A673 (cell line): ENCODE measurements around the gene ACTR5. TPM values are rescaled to one million over a fixed set of nuclear protein-coding genes. Genes with fewer than 3 reads are reported as not detected.

Experiments
- BruUV-seq: library from RNA; stranded (reverse); fragments of 400-500 nt; replicated peaks from 2 replicates; lab custom pipeline; 2021; lab: Mats Ljungman, UMichigan
- CTCF ChIA-PET: fragments of 300-600 bp; sonication (Branson Sonifier 250); formaldehyde crosslinking; loops from one replicate; lab custom pipeline; 2022; ENCODE audit warnings: antibody characterized with exemption; lab: Charles Lee
- POLR2A ChIA-PET: fragments of 300-600 bp; sonication (Branson Sonifier 250); formaldehyde crosslinking; loops from one replicate; lab custom pipeline; 2022; ENCODE audit warnings: antibody characterized with exemption; ENCODE audit not compliant: low non-redundant PET; lab: Charles Lee
- DNase-seq: peaks from one replicate; pipeline ENCODE4 v3.0.0-alpha.2; 2015; ENCODE audit warnings: low spot score
- H3K27ac ChIP-seq: fragments of 200-600 bp; sonication (generic); 2 replicates; pipeline ENCODE4 v1.5.1; 2016; ENCODE audit warnings: mixed run types, low read depth, mild to moderate bottlenecking, mixed read lengths, antibody characterized with exemption, low read length; ENCODE audit not compliant: poor library complexity, severe bottlenecking
- H3K27me3 ChIP-seq: fragments of 200-600 bp; sonication (generic); replicated peaks from 2 replicates; pipeline ENCODE4 v1.6.1; 2017; ENCODE audit warnings: mixed run types, low read depth, mild to moderate bottlenecking, mixed read lengths, antibody characterized with exemption, low read length; ENCODE audit not compliant: insufficient read depth, poor library complexity
- H3K36me3 ChIP-seq: fragments of 200-600 bp; sonication (generic); 2 replicates; pipeline ENCODE4 v1.6.1; 2016; ENCODE audit warnings: mixed run types, mild to moderate bottlenecking, mixed read lengths, antibody characterized with exemption, low read length; ENCODE audit not compliant: insufficient read depth, poor library complexity, severe bottlenecking
- H3K4me1 ChIP-seq: fragments of 200-600 bp; sonication (generic); 2 replicates; pipeline ENCODE4 v1.6.1; 2017; ENCODE audit warnings: mixed run types, mild to moderate bottlenecking, mixed read lengths, antibody characterized with exemption, low read length; ENCODE audit not compliant: insufficient read depth, poor library complexity, severe bottlenecking
- H3K4me3 ChIP-seq: fragments of 200-600 bp; sonication (generic); 2 replicates; pipeline ENCODE4 v1.5.1; 2016; ENCODE audit warnings: low read depth, mixed run types, mild to moderate bottlenecking, mixed read lengths, low read length; ENCODE audit not compliant: poor library complexity, severe bottlenecking
- H3K9me3 ChIP-seq: fragments of 200-600 bp; sonication (generic); 2 replicates; pipeline ENCODE4 v1.6.1; 2016; ENCODE audit warnings: mixed run types, low read depth, mild to moderate bottlenecking, mixed read lengths, antibody characterized with exemption, low read length; ENCODE audit not compliant: poor library complexity, severe bottlenecking
- CTCF ChIP-seq: fragments of 300-800, 200-600 bp; sonication (generic); conservative IDR thresholded peaks from 2 replicates; pipeline ENCODE4 v1.5.1; 2017; ENCODE audit warnings: low read depth, mild to moderate bottlenecking, antibody characterized with exemption, low read length, moderate library complexity, mixed read lengths
- EZH2 ChIP-seq: fragments of 200-600 bp; sonication (generic); IDR thresholded peaks from 2 replicates; pipeline ENCODE4 v1.6.1; 2017; ENCODE audit warnings: borderline replicate concordance, low read depth, mild to moderate bottlenecking, mixed read lengths, antibody characterized with exemption, low read length; ENCODE audit not compliant: poor library complexity, severe bottlenecking
- intact Hi-C: fragments of 100-400 bp; cut with micrococcal nuclease; formaldehyde crosslinking; loops from one replicate; pipeline ENCODE4 v1.10.0; 2022; ENCODE audit not compliant: unreplicated experiment
- total RNA-seq: library from RNA; stranded (reverse); gene quantifications from 2 replicates; pipeline ENCODE4 v1.2.3, GENCODE V29; 2021

The ACTR5 gene
- total RNA-seq, 1 experiment from 2014 or later, result 11.5 TPM

GRCh38 chr20:38724626-38725147 is 23.6 kb upstream of the ACTR5 start:
- intact Hi-C loops, result no loop called here
- Histone ChIP-seq H3K36me3 (no peaks in the 10 kb centered on the region), H3K9me3 (no peaks in the 10 kb centered on the region), H3K27ac (no peak overlapping the region), H3K27me3 (peaks cover 100% of the 10 kb centered on the region), H3K4me3 (peak overlapping the region; percentile 17), H3K4me1 (no peaks in the 10 kb centered on the region)
- ChIA-PET POLR2A (no interaction called here), CTCF (no interaction called here)
- no peak for DNase-seq
- no TSS peak for BruUV-seq
- TF ChIP-seq EZH2 (peak; percentile 73), CTCF (no peak)

DNA sequence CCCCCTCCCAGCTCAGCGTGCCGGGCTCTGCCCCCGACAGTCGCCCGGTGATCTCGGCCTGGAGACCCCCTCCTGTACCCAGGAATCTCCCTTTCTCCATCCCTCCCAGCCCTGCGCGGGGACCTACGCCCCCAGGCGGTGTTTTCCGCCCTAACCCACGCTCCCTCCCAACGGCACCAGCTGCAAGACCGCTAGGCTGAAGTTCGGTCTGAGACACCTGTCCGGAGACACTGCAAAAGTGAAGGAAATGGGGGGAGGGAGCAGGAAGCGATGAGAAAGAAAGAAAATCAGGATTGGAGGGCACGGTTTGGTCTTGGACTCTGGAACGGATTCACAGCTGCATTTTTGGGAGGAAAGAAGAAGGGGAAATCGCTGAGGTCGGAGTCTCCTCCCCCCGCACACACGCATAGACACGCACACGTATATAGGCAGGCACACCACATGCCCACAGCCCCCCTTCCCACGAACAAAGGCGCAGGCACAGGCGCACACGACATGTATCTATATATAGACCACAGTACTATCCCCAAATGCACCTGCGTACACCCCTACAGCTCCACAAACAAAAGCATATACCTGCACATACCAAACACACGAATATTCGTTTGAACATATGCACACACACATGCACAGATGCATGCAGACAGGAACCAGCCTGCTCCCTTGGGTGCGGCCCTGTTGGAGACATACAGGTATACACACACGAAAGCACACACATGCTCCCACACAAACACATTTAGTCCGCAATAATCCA is 22.9 kb upstream of the ACTR5 start:
- Histone ChIP-seq H3K4me1 (no peaks in the 10 kb centered on the region), H3K9me3 (no peaks in the 10 kb centered on the region), H3K36me3 (no peaks in the 10 kb centered on the region), H3K27ac (no peak overlapping the region), H3K4me3 (no peak overlapping the region), H3K27me3 (peaks cover 100% of the 10 kb centered on the region)
- POLR2A ChIA-PET, result no interaction called here
- peak; percentile 43 for TF ChIP-seq EZH2
- no peak for TF ChIP-seq CTCF
- no TSS peak for BruUV-seq
- intact Hi-C loops, result no loop called here
- no peak for DNase-seq
- CTCF ChIA-PET, result interaction anchor here (1.2 kb wide), 1 partner anchor 169 kb away, joined by 3 read pairs; no protein-coding TSS in a partner anchor

- Histone ChIP-seq H3K4me1 (peaks cover 6% of the 10 kb centered on the region), H3K36me3 (no peaks in the 10 kb centered on the region), H3K9me3 (no peaks in the 10 kb centered on the region), H3K4me3 (no peak overlapping the region), H3K27me3 (peaks cover 100% of the 10 kb centered on the region), H3K27ac (no peak overlapping the region)
- DNase-seq, result peak; percentile 77
- intact Hi-C loops, result no loop called here
- CTCF ChIA-PET, result interaction anchor here (0.6 to 1.2 kb wide), 4 partner anchors 11 to 168 kb away, joined by 3 read pairs; no protein-coding TSS in a partner anchor
- BruUV-seq, result no TSS peak
- POLR2A ChIA-PET, result no interaction called here
- TF ChIP-seq EZH2 (no peak), CTCF (peak; percentile 69)
Measured at GRCh38 chr20:38725931-38726803, 22.1 kb upstream of the ACTR5 start.
